HepG2 (cell line): ENCODE measurements around the gene ILKAP. TPM values are rescaled to one million over a fixed set of nuclear protein-coding genes. Genes with fewer than 3 reads are reported as not detected.

Experiments used
- ATAC-seq: fragments of 200-7000 bp; cut with Tn5 transposase; 3 replicates; pipeline ENCODE4 v1.9.1; 2020; ENCODE audit warnings: mild to moderate bottlenecking, moderate library complexity
- BruUV-seq: library from RNA; stranded (reverse); fragments of 400-500 nt; replicated peaks from 2 replicates; lab custom pipeline; 2021; lab: Mats Ljungman, UMichigan
- CTCF ChIA-PET: fragments of 300-600 bp; formaldehyde crosslinking; extraction: SDS; loops from one replicate; lab custom pipeline; 2021; ENCODE audit warnings: low total read pairs, inconsistent platforms, low intra/inter-chr PET ratio; lab: Yijun Ruan, JAX
- POLR2A ChIA-PET: fragments of 350-600 bp; sonication (Branson Sonifier 250); formaldehyde crosslinking; loops from one replicate; lab custom pipeline; 2020; ENCODE audit warnings: antibody characterized with exemption, inconsistent platforms; lab: Yijun Ruan, JAX
- DNase-seq: peaks from one replicate; pipeline ENCODE4 v3.0.0-alpha.2; 2015; ENCODE audit warnings: low spot score
- FAIRE-seq: peaks from 3 replicates; lab custom pipeline; 2011; peaks lifted over from hg19 to GRCh38; lab: Jason Lieb, UNC
- H2AFZ ChIP-seq: one replicate; pipeline ENCODE4 v1.6.1; 2011; ENCODE audit warnings: low read length, inconsistent platforms
- H3K27ac ChIP-seq: fragments of 300-600 bp; 3 replicates; pipeline ENCODE4 v1.8.0; 2011; ENCODE audit warnings: mixed run types, mild to moderate bottlenecking, mixed read lengths, low read length, inconsistent platforms; ENCODE audit not compliant: insufficient read depth; ENCODE audit errors: extremely low read length
- H3K27me3 ChIP-seq, 2 experiments: fragments of 200-600 bp in 1 of 2; 2 replicates in 1 of 2; 3 replicates in 1 of 2; pipeline versions ENCODE4 v1.6.0 to v1.8.0; 2011; ENCODE audit warnings: low read length in 2 of 2, mild to moderate bottlenecking in 2 of 2, moderate library complexity in 2 of 2, inconsistent platforms in 1 of 2; ENCODE audit not compliant: insufficient read depth in 2 of 2, control insufficient read depth in 1 of 2
- H3K36me3 ChIP-seq, 2 experiments: fragments of 200-600 bp in 1 of 2; replicated peaks in 1 of 2; 2 replicates in 1 of 2; 3 replicates in 1 of 2; pipeline versions ENCODE4 v1.5.1 to v1.8.0; 2011; ENCODE audit warnings: low read length in 2 of 2, inconsistent platforms in 1 of 2; ENCODE audit not compliant: insufficient read depth in 2 of 2, control insufficient read depth in 1 of 2
- H3K4me1 ChIP-seq: 2 replicates; pipeline ENCODE4 v1.5.1; 2012; ENCODE audit warnings: low read length, inconsistent platforms; ENCODE audit not compliant: insufficient read depth
- H3K4me2 ChIP-seq: 2 replicates; pipeline ENCODE4 v1.6.0; 2011; ENCODE audit warnings: low read depth, low read length, inconsistent platforms
- H3K4me3 ChIP-seq, 3 experiments: fragments of 200-600 bp in 1 of 3; sonication (generic), shearing (Covaris generic) in 1 of 3; replicated peaks in 1 of 3; 2 replicates each; pipeline ENCODE4 v1.5.1; 2011 to 2016; ENCODE audit warnings: low read length in 3 of 3, inconsistent platforms in 2 of 3, low read depth in 2 of 3, mild to moderate bottlenecking in 2 of 3, control low read depth in 1 of 3, mixed read lengths in 1 of 3; ENCODE audit not compliant: insufficient read depth in 1 of 3
- H3K79me2 ChIP-seq: one replicate; pipeline ENCODE4 v1.6.1; 2011; ENCODE audit warnings: low read length, inconsistent platforms; ENCODE audit not compliant: insufficient read depth
- H3K9ac ChIP-seq: 2 replicates; pipeline ENCODE4 v1.6.0; 2011; ENCODE audit warnings: mild to moderate bottlenecking, low read depth, low read length, inconsistent platforms; ENCODE audit not compliant: insufficient read depth
- H3K9me3 ChIP-seq: 2 replicates; pipeline ENCODE4 v1.5.1; 2012; ENCODE audit warnings: mild to moderate bottlenecking, low read length
- H4K20me1 ChIP-seq: 2 replicates; pipeline ENCODE4 v1.6.0; 2011; ENCODE audit warnings: inconsistent platforms, mild to moderate bottlenecking, low read length, moderate library complexity; ENCODE audit not compliant: insufficient read depth
- ARNT2 ChIP-seq: sonication (generic); formaldehyde crosslinking; IDR thresholded peaks from 2 replicates; pipeline ENCODE4 v1.8.0; 2022; ENCODE audit warnings: mild to moderate bottlenecking, low read depth, missing genetic modification reagents, moderate library complexity
- HNRNPLL ChIP-seq: fragments of 200-400 bp; formaldehyde crosslinking; IDR thresholded peaks from 2 replicates; pipeline ENCODE4 v1.6.1; 2017; ENCODE audit warnings: mild to moderate bottlenecking, low read depth, low read length; ENCODE audit not compliant: poor library complexity, severe bottlenecking
- KDM3A ChIP-seq: IDR thresholded peaks from 2 replicates; pipeline ENCODE4 v1.6.1; 2018; ENCODE audit warnings: low read depth, missing compliant biosample characterization
- MTF2 ChIP-seq: sonication (generic); formaldehyde crosslinking; IDR thresholded peaks from 2 replicates; pipeline ENCODE4 v1.5.0; 2020; ENCODE audit warnings: missing genetic modification reagents, borderline replicate concordance
- MXD1 ChIP-seq: sonication (generic); formaldehyde crosslinking; IDR thresholded peaks from 2 replicates; pipeline ENCODE4 v1.4.0; 2020; ENCODE audit warnings: mild to moderate bottlenecking, missing genetic modification reagents
- NCOR1 ChIP-seq: fragments of 200-600 bp; sonication (generic); IDR thresholded peaks from 2 replicates; pipeline ENCODE4 v1.7.0; 2017; ENCODE audit warnings: antibody characterized with exemption, low read length, borderline replicate concordance
- PHF5A ChIP-seq: IDR thresholded peaks from one replicate; pipeline ENCODE4 v1.6.1; 2018; ENCODE audit warnings: low read depth, missing genetic modification reagents; ENCODE audit not compliant: unreplicated experiment
- RNF2 ChIP-seq: fragments of 450-650 bp; conservative IDR thresholded peaks from 2 replicates; pipeline ENCODE4 v1.6.1; 2016; ENCODE audit warnings: low read depth
- SUZ12 ChIP-seq: fragments of 150-350 bp; IDR thresholded peaks from 2 replicates; pipeline ENCODE4 v1.6.1; 2014; ENCODE audit warnings: low read depth, low read length
- THYN1 ChIP-seq: sonication (generic); formaldehyde crosslinking; IDR thresholded peaks from 2 replicates; pipeline ENCODE4 v1.8.1; 2023; ENCODE audit warnings: low read depth, mild to moderate bottlenecking, moderate library complexity, missing genetic modification reagents, borderline replicate concordance
- ZFP90 ChIP-seq: sonication (generic); formaldehyde crosslinking; IDR thresholded peaks from 2 replicates; pipeline ENCODE4 v1.8.0; 2022; ENCODE audit warnings: missing genetic modification reagents, mild to moderate bottlenecking, inconsistent platforms, borderline replicate concordance
- ZFYVE20 ChIP-seq: sonication (generic); formaldehyde crosslinking; IDR thresholded peaks from 2 replicates; pipeline ENCODE4 v1.8.0; 2023; ENCODE audit warnings: low read depth, mild to moderate bottlenecking, moderate library complexity, missing genetic modification reagents, borderline replicate concordance
- ZNF264 ChIP-seq: sonication (generic); formaldehyde crosslinking; IDR thresholded peaks from 2 replicates; pipeline ENCODE4 v1.4.0; 2020; ENCODE audit warnings: missing genetic modification reagents
- ZNF30 ChIP-seq: sonication (generic); formaldehyde crosslinking; IDR thresholded peaks from 2 replicates; pipeline ENCODE4 v1.5.0; 2020; ENCODE audit warnings: mild to moderate bottlenecking, missing genetic modification reagents
- ZNF432 ChIP-seq: sonication (generic); formaldehyde crosslinking; IDR thresholded peaks from 2 replicates; pipeline ENCODE4 v1.5.0; 2020; ENCODE audit warnings: missing genetic modification reagents, mild to moderate bottlenecking, borderline replicate concordance
- ZNF446 ChIP-seq: sonication (generic); formaldehyde crosslinking; IDR thresholded peaks from 2 replicates; pipeline ENCODE4 v1.5.0; 2020; ENCODE audit warnings: mild to moderate bottlenecking, missing genetic modification reagents
- ZNF605 ChIP-seq: sonication (generic); formaldehyde crosslinking; IDR thresholded peaks from 2 replicates; pipeline ENCODE4 v1.8.0; 2022; ENCODE audit warnings: mild to moderate bottlenecking, missing genetic modification reagents
- ZNF800 ChIP-seq: sonication (generic); formaldehyde crosslinking; IDR thresholded peaks from 2 replicates; pipeline ENCODE4 v1.4.0; 2020; ENCODE audit warnings: missing genetic modification reagents
- ZXDC ChIP-seq: sonication (generic); formaldehyde crosslinking; IDR thresholded peaks from 2 replicates; pipeline ENCODE4 v1.5.0; 2020; ENCODE audit warnings: mild to moderate bottlenecking, missing genetic modification reagents
- ZZZ3 ChIP-seq: sonication (generic); formaldehyde crosslinking; IDR thresholded peaks from 2 replicates; pipeline ENCODE4 v1.4.0; 2020; ENCODE audit warnings: missing genetic modification reagents, mild to moderate bottlenecking, borderline replicate concordance
- WGBS: methylation state at CpG from one replicate; pipeline ENCODE4 v1.1.6; 2017; ENCODE audit warnings: low lambda C conversion rate; 5-methylcytosine and 5-hydroxymethylcytosine counted together
- in situ Hi-C: cut with HindIII; loops from 2 replicates; pipeline ENCODE4 v1.10.0; 2017; ENCODE audit warnings: low pct_unique_long_range_greater_than_20kb; ENCODE audit not compliant: extremely low pct_ligation_motif_present
- intact Hi-C: fragments of 100-400 bp; cut with micrococcal nuclease; formaldehyde crosslinking; loops from one replicate; pipeline ENCODE4 v1.10.0; 2022; ENCODE audit not compliant: unreplicated experiment
- polyA plus RNA-seq, 8 experiments: library from polyadenylated mRNA; depleted of rRNA in 3 of 8; stranded (reverse) in 7 of 8; unstranded in 1 of 8; fragments of >200 nt; fragmentation: Illumina TruSeq in 4 of 8; extraction: Trizol in 4 of 8; gene quantifications; 2 replicates each; pipeline versions ENCODE4 v1.2.1 to v1.2.3, GENCODE V29; 2011 to 2016; ENCODE audit warnings: low read depth in 4 of 8, missing spikeins in 1 of 8, mixed read lengths in 1 of 8; ENCODE audit not compliant: insufficient read depth in 1 of 8
- total RNA-seq, 5 experiments: library from RNA; depleted of rRNA; stranded (reverse); fragments of >200 nt; fragmentation: Illumina TruSeq; extraction: Trizol; gene quantifications; 2 replicates each; pipeline ENCODE4 v1.2.3, GENCODE V29; 2016; ENCODE audit warnings: low read depth in 1 of 5

Gene ILKAP
- total and polyA plus RNA-seq, 2 of the 13 experiments (the other 11 are each of a cell fraction or from before 2014, with no cell fraction given), result 29.6 to 33.1 TPM

GRCh38 chr2:238163481-238164198 is 39.9 kb downstream of the ILKAP start:
- no peaks in the 10 kb centered on the region; a peak in 2 of 5 replicates for H3K36me3 ChIP-seq
- H4K20me1 ChIP-seq, result no peaks in the 10 kb centered on the region
- H3K9ac ChIP-seq, result no peak overlapping the region; the same call in 1 of the 2 replicates
- CTCF ChIA-PET, result no interaction called here
- peak overlapping the region; percentile 71 for H3K4me2 ChIP-seq
- H3K27ac ChIP-seq, result no peak overlapping the region
- in situ Hi-C loops, result no loop called here
- intact Hi-C loops, result no loop called here
- no peaks in the 10 kb centered on the region for H3K9me3 ChIP-seq
- WGBS, result 4% methylated on average over 33 of the region's 95 CpGs
- H2AFZ ChIP-seq, result no peak overlapping the region
- no peak for ATAC-seq
- no TSS peak for BruUV-seq
- POLR2A ChIA-PET, result no interaction called here
- no peak for DNase-seq
- H3K4me3 ChIP-seq, result peak overlapping the region; percentile 15 to 59 (median 21); a peak in 4 of 6 replicates
- H3K27me3 ChIP-seq, result peaks cover 28 to 52% of the 10 kb centered on the region in 2 experiments
- H3K79me2 ChIP-seq, result no peaks in the 10 kb centered on the region
- H3K4me1 ChIP-seq, result peaks cover 36% of the 10 kb centered on the region
- FAIRE-seq, result no peak
- TF ChIP-seq ZNF446 (no peak), ZNF800 (CRISPR knock-in tag) (peak; percentile 94), THYN1 (no peak), ZFYVE20 (CRISPR knock-in tag) (no peak), ZZZ3 (CRISPR knock-in tag) (no peak), PHF5A (CRISPR knock-in tag) (no peak), KDM3A (CRISPR knock-in tag) (no peak), ZNF30 (CRISPR knock-in tag) (no peak), SUZ12 (no peak), ZNF264 (CRISPR knock-in tag) (no peak), ZFP90 (no peak), ZNF432 (CRISPR knock-in tag) (no peak), ZXDC (CRISPR knock-in tag) (peak; percentile 13; the same call in 1 of the 2 replicates), MXD1 (CRISPR knock-in tag) (0 out of 2 replicates have a peak, but pooled peaks have one; percentile 10), MTF2 (CRISPR knock-in tag) (peak; percentile 75; the same call in 1 of the 2 replicates), ZNF605 (CRISPR knock-in tag) (no peak), RNF2 (peak; percentile 55; the same call in 1 of the 2 replicates), NCOR1 (no peak), HNRNPLL (peak; percentile 12), ARNT2 (CRISPR knock-in tag) (0 out of 2 replicates have a peak, but pooled peaks have one; percentile 29)
